LoVo (cell line): ENCODE results near the gene SFMBT1.

ENCODE experiments used
- DNase-seq: peaks from one replicate; pipeline ENCODE4 v3.0.0-alpha.2; 2016; ENCODE audit warnings: low spot score

Gene SFMBT1

GRCh38 chr3:52990637-52991036 is 55.2 kb downstream of the SFMBT1 start:
- DNase-seq: no peak

GRCh38 chr3:52986938-52987337 is 58.9 kb downstream of the SFMBT1 start:
- no peak for DNase-seq

GRCh38 chr3:52986049-52986448 is 59.8 kb downstream of the SFMBT1 start:
- no peak for DNase-seq

- no peak for DNase-seq
These were observed 62.0 kb downstream of the SFMBT1 start for GRCh38 chr3:52983828-52984227.

DNA sequence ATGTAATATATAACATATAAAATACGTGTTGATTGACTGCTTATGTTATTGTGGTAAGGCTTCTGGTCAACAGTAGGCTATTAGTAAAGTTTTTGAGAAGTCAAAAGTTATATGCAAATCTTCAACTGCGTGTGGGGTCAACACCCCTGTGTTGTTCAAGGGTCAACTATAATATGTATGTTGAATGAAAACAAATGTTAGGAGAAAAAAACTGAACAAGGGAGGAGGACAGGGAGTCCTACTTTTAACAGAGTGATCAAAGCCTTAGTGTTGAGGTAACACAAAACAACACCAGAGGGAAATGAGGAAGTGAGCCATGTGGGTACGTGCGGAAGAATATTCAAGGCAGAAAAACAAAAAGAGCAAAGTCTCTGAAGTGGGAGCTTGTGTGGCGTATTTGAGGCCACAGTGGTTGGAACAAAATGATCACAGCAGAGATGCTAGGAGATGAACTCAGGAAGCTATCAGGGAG is 62.5 kb downstream of the SFMBT1 start:
- no peak for DNase-seq

DNA sequence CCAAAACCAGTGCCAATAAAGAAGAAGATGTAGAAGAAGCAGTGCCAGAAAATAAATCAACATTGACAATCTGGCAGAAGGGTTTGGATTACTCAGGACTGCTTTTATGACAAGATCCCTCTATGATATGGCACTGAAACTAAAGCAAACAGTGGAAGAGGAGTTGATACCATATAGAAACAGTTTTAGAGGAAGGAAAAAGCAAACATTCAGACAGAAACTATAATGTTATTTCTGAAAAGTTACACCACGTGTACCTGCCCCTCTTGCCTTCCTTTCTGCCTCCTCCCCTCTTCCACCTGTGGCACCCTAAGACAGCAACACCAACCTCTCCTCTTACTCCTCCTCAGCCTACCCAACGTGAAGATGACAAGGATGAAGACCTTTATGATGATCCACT is 63.0 kb downstream of the SFMBT1 start:
- no peak for DNase-seq

GRCh38 chr3:52979190-52979983 is 66.5 kb downstream of the SFMBT1 start:
- no peak for DNase-seq

- no peak for DNase-seq
These were observed 67.6 kb downstream of the SFMBT1 start for GRCh38 chr3:52978109-52978754.

DNA sequence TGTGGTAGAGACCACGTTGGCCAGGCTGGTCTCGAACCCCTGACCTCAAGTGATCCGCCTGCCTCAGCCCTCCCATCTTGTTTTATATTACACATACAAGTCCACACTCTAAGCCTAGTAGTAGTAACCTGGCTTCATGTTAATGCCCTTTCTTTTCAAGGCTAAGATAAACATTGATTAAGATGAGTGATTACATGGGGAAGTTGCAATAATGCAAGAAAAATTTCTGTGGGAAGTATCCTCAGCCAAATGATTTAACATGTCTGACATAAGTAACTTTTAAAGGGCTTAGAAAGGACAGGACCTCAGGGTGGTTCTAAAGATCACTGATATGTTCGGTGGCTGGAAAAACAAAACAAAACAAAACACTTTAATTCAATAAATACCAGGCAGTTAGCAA is 72.1 kb downstream of the SFMBT1 start:
- no peak for DNase-seq

DNA sequence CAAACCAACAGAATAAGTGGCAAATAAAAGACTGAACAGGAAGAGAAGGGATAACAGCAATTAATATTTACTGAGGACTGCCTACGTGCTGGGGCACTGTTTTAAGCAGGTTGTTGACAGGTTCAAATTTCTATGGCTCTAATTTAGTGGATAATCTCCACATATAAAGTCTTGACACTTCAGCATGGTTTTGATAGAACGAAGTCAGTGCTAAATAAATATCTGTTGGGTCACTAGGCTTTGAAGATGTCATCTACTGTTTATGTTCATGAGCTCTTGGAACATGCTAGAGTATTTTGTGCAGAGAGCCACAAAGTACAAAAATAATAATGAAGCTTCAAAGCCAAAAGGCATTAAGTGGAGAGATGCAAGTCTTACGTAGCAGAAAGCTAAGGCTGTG is 74.0 kb downstream of the SFMBT1 start:
- no peak for DNase-seq

- no peak for DNase-seq
These were observed 78.5 kb downstream of the SFMBT1 start for GRCh38 chr3:52967398-52967797.

DNA sequence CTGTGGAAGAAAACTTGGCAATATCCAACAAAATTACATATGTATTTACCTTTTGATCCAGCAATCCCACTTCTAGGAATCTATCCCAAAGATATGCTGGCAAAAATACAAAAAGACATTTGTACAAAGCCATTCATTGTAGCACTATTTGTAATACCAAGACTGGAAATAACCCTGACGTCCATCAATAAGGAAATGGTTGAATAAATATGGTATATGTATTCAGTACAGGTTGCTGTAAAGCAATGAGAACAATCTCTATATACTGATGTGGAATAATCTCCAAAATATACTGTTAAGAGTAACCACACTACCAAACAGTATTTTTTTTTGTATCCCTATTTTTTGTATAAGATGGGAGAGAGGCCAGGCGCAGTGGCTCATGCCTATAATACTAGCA is 83.7 kb downstream of the SFMBT1 start:
- no peak for DNase-seq

DNA sequence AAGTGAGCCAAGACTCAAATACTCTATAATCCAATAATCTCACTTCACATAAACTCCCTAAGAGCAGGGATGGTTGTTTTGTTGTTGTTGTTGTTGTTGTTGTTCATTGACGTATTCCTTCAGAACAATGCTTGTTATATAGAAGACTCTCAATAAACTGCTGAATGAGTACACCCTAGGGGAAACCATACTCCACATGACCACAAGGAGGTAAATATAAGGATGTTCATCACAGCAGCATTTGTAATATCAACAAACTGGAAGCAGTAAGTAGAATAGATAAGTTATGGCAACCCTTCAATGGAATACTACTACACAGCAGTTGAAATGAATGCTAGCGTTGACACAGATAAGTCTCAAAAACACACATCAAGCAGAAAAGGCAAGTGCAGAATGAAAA is 86.1 kb downstream of the SFMBT1 start:
- DNase-seq: no peak

DNA sequence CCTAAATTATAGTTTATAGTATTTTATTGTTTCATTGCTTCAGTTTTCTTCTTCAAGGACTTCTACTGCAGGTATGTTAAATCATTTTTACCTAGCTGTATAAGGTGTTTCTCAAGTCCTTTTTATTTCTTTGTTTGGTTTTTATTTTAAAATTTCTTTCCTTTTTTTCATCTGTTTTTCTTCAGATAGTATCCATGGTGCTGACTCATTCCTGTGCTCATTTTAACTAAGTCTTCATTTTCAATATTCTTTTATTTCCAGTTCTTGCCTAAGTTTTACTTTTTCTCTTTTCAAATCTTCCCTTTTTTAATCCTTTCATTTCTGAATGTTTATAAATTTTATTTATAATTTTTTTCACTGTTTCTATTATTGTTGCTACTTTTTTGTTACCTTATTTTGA is 106.3 kb downstream of the SFMBT1 start:
- no peak for DNase-seq

- DNase-seq: peak; percentile 40
These were observed 111.0 kb downstream of the SFMBT1 start for GRCh38 chr3:52934630-52935530.

DNA sequence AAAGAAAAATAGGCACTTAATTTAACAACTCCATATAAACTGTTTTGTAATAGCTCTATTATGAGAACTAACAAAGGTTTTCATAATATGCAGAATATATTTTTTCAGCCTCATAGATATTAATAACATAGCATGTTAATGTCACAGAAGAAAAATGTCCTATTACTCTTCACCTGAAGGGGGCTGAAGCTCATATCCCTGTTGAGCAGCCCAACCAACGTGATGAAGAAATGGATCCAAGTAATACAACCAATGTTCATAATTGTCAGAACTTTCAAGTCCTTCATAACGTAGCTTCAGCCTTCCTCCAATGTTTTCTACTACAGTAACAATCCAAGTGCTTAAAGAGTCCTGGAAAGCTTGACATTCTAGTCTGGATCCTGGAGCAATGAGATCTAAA is 114.0 kb downstream of the SFMBT1 start:
- no peak for DNase-seq

GRCh38 chr3:52931328-52931727 is 114.5 kb downstream of the SFMBT1 start:
- DNase-seq: no peak

GRCh38 chr3:52930748-52931147 is 115.1 kb downstream of the SFMBT1 start:
- no peak for DNase-seq

- no peak for DNase-seq
These were observed 119.3 kb downstream of the SFMBT1 start for GRCh38 chr3:52926554-52926953.

- no peak for DNase-seq
These were observed 120.2 kb downstream of the SFMBT1 start for GRCh38 chr3:52925405-52926313.

GRCh38 chr3:52923963-52924362 is 121.9 kb downstream of the SFMBT1 start:
- DNase-seq: no peak

- DNase-seq: no peak
These were observed 125.0 kb downstream of the SFMBT1 start for GRCh38 chr3:52920841-52921240.
